ENCODE results near the gene DUSP2.

- TF ChIP-seq, protein P1, sequence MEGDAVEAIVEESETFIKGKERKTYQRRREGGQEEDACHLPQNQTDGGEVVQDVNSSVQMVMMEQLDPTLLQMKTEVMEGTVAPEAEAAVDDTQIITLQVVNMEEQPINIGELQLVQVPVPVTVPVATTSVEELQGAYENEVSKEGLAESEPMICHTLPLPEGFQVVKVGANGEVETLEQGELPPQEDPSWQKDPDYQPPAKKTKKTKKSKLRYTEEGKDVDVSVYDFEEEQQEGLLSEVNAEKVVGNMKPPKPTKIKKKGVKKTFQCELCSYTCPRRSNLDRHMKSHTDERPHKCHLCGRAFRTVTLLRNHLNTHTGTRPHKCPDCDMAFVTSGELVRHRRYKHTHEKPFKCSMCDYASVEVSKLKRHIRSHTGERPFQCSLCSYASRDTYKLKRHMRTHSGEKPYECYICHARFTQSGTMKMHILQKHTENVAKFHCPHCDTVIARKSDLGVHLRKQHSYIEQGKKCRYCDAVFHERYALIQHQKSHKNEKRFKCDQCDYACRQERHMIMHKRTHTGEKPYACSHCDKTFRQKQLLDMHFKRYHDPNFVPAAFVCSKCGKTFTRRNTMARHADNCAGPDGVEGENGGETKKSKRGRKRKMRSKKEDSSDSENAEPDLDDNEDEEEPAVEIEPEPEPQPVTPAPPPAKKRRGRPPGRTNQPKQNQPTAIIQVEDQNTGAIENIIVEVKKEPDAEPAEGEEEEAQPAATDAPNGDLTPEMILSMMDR (conservative IDR thresholded peaks at IDR 0.05 in 1 of 2, IDR thresholded peaks at IDR 0.05 in 1 of 2; ENCODE audit: low read depth in 1 of 2, low read length in 2 of 2) = no peak
- TF ChIP-seq EZH2 (IDR thresholded peaks at IDR 0.05; ENCODE audit: low read length, missing control alignments) = no peak
Measured at GRCh38 chr2:96153291-96153713, 8.1 kb upstream of the DUSP2 start.

All from fibroblast of lung (primary cell).